DOHH2 (cell line): ENCODE results near the gene PRKD2.

Source experiments
- EZH2phosphoT487 ChIP-seq: fragments of 200-600 bp; sonication (generic); IDR thresholded peaks from 2 replicates; pipeline ENCODE4 v1.6.1; 2017; ENCODE audit warnings: borderline replicate concordance, mild to moderate bottlenecking, antibody characterized with exemption, low read length, moderate library complexity, mixed read lengths
- TF ChIP-seq, protein P1 (sequence below): fragments of 200-600 bp; sonication (generic); IDR thresholded peaks from one replicate; pipeline ENCODE4 v1.5.1; 2014; ENCODE audit warnings: antibody characterized with exemption, mild to moderate bottlenecking, low read depth, low read length; ENCODE audit not compliant: poor library complexity, severe bottlenecking

DNA sequence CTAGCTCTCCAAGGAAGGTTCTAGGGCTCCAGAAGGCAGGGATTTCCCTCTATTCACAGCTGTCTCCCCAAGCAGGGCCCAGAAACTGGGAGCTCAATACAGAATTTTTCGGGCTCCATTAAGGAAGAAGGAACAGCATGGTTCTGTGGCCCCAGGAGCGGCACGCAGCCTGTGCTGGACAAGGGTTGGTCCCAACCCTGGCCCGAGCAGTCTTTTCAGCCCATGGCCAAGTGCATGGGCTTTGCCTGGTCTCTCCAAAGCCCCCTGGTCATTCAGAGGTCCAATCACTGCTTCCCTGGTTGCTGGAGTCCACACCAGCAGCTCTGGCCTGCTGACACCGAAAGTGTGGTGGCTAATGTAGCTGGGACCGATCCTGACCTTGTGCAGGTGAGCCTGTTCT, 6.6 kb upstream of the PRKD2 start:
- TF ChIP-seq, protein P1, sequence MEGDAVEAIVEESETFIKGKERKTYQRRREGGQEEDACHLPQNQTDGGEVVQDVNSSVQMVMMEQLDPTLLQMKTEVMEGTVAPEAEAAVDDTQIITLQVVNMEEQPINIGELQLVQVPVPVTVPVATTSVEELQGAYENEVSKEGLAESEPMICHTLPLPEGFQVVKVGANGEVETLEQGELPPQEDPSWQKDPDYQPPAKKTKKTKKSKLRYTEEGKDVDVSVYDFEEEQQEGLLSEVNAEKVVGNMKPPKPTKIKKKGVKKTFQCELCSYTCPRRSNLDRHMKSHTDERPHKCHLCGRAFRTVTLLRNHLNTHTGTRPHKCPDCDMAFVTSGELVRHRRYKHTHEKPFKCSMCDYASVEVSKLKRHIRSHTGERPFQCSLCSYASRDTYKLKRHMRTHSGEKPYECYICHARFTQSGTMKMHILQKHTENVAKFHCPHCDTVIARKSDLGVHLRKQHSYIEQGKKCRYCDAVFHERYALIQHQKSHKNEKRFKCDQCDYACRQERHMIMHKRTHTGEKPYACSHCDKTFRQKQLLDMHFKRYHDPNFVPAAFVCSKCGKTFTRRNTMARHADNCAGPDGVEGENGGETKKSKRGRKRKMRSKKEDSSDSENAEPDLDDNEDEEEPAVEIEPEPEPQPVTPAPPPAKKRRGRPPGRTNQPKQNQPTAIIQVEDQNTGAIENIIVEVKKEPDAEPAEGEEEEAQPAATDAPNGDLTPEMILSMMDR, result no peak
- TF ChIP-seq EZH2phosphoT487, result no peak
